Measurements from ENCODE around the gene ZCCHC14.

DNA sequence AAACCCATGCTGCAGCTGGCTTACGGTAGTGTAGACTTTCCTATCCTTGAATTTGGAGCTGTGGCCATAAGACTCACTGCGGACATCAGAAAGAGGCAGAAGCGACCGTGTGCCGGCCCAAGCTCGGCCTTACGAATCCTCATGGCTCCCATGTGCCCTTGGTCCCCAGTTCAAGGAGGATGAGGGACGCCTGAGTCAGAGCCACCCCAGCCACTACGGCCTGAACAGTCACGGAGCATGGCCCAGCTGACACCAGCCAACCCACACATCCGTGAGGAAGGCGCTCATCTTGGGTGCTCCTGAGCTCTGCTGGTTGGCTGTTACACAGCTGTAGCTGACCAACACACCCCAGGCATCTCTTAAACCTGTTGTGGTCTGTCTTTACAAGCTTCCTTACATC lies 44.0 kb downstream of the ZCCHC14 start:
- TF ChIP-seq, protein P1, sequence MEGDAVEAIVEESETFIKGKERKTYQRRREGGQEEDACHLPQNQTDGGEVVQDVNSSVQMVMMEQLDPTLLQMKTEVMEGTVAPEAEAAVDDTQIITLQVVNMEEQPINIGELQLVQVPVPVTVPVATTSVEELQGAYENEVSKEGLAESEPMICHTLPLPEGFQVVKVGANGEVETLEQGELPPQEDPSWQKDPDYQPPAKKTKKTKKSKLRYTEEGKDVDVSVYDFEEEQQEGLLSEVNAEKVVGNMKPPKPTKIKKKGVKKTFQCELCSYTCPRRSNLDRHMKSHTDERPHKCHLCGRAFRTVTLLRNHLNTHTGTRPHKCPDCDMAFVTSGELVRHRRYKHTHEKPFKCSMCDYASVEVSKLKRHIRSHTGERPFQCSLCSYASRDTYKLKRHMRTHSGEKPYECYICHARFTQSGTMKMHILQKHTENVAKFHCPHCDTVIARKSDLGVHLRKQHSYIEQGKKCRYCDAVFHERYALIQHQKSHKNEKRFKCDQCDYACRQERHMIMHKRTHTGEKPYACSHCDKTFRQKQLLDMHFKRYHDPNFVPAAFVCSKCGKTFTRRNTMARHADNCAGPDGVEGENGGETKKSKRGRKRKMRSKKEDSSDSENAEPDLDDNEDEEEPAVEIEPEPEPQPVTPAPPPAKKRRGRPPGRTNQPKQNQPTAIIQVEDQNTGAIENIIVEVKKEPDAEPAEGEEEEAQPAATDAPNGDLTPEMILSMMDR (IDR thresholded peaks at IDR 0.05; ENCODE audit: insufficient read depth, low read length, poor library complexity, severe bottlenecking) = no peak
- no peak for TF ChIP-seq EZH2phosphoT487 (conservative IDR thresholded peaks at IDR 0.05; ENCODE audit: low read length)
